H1 (cell line): ENCODE measurements around the gene NKAIN2.

Experiments
- BACH1 ChIP-seq: IDR thresholded peaks from 2 replicates; pipeline ENCODE4 v1.6.1; 2012; ENCODE audit warnings: low read length, improper control_type of control experiment
- CBX5 ChIP-seq: fragments of 300-800, 300-1000 bp; sonication (generic); IDR thresholded peaks from 2 replicates; pipeline ENCODE4 v1.7.1; 2016; ENCODE audit warnings: antibody characterized with exemption, low read length, low read depth
- CHD2 ChIP-seq: IDR thresholded peaks from 2 replicates; pipeline ENCODE4 v1.6.1; 2012; ENCODE audit warnings: low read length, improper control_type of control experiment
- CTCF ChIP-seq, 3 experiments: IDR thresholded peaks; 1 replicate in 2 of 3; 2 replicates in 1 of 3; pipeline versions ENCODE4 v1.5.1 to v1.6.1; 2011; ENCODE audit warnings: low read length in 3 of 3, mild to moderate bottlenecking in 3 of 3, inconsistent platforms in 2 of 3, low read depth in 1 of 3, moderate library complexity in 1 of 3; ENCODE audit not compliant: insufficient read depth in 1 of 3; ENCODE audit errors: control extremely low read depth in 1 of 3
- EP300 ChIP-seq, 2 experiments: IDR thresholded peaks; 1 replicate in 1 of 2; 2 replicates in 1 of 2; pipeline ENCODE4 v1.6.1; 2011 to 2012; ENCODE audit warnings: low read depth in 2 of 2, low read length in 2 of 2, mild to moderate bottlenecking in 2 of 2, borderline replicate concordance in 1 of 2, inconsistent platforms in 1 of 2, moderate library complexity in 1 of 2
- EZH2 ChIP-seq: fragments of 200-600 bp; sonication (generic); IDR thresholded peaks from 2 replicates; pipeline ENCODE4 v1.7.1; 2012; ENCODE audit warnings: low read depth, mild to moderate bottlenecking, moderate library complexity, low read length, inconsistent platforms; ENCODE audit not compliant: severe bottlenecking
- FOSL1 ChIP-seq: IDR thresholded peaks from 2 replicates; pipeline ENCODE4 v1.6.1; 2011; ENCODE audit warnings: mild to moderate bottlenecking, low read depth, low read length, moderate library complexity; ENCODE audit not compliant: insufficient read depth
- MAFK ChIP-seq: IDR thresholded peaks from 2 replicates; pipeline ENCODE4 v1.6.1; 2012; ENCODE audit warnings: low read depth, mild to moderate bottlenecking, improper control_type of control experiment, low read length
- POLR2A ChIP-seq, 2 experiments: IDR thresholded peaks; 1 replicate in 1 of 2; 2 replicates in 1 of 2; pipeline ENCODE4 v1.6.1; 2011; ENCODE audit warnings: low read depth in 2 of 2, low read length in 2 of 2, mild to moderate bottlenecking in 2 of 2; ENCODE audit errors: control extremely low read depth in 1 of 2
- POLR2AphosphoS5 ChIP-seq: IDR thresholded peaks from 2 replicates; pipeline ENCODE4 v1.6.1; 2011; ENCODE audit warnings: low read depth, low read length
- SRF ChIP-seq: IDR thresholded peaks from 2 replicates; pipeline ENCODE4 v1.6.1; 2011; ENCODE audit warnings: mild to moderate bottlenecking, low read depth, low read length, moderate library complexity
- TCF12 ChIP-seq: IDR thresholded peaks from 2 replicates; pipeline ENCODE4 v1.6.1; 2011; ENCODE audit warnings: low read depth, mild to moderate bottlenecking, low read length
- USF2 ChIP-seq: IDR thresholded peaks from 2 replicates; pipeline ENCODE4 v1.6.1; 2011; ENCODE audit warnings: low read length, improper control_type of control experiment
- YY1 ChIP-seq: IDR thresholded peaks from 2 replicates; pipeline ENCODE4 v1.6.1; 2011; ENCODE audit warnings: low read depth, mild to moderate bottlenecking, low read length

- TF ChIP-seq CTCF (IDR thresholded peaks at IDR 0.05; ENCODE audit: control extremely low read depth in 1 of 3, insufficient read depth in 1 of 3, low read depth in 1 of 3, low read length in 3 of 3) (no peak), EZH2 (no peak), BACH1 (no peak), USF2 (no peak), CBX5 (no peak), YY1 (no peak), POLR2A (IDR thresholded peaks at IDR 0.05; ENCODE audit: control extremely low read depth in 1 of 2, low read depth in 2 of 2, low read length in 2 of 2) (no peak), MAFK (no peak), EP300 (IDR thresholded peaks at IDR 0.05; ENCODE audit: borderline replicate concordance in 1 of 2, low read depth in 2 of 2, low read length in 2 of 2) (no peak), SRF (no peak), POLR2AphosphoS5 (no peak), CHD2 (no peak), TCF12 (no peak), FOSL1 (no peak)
Measured at GRCh38 chr6:124741341-124741740, 937.7 kb downstream of the NKAIN2 start.
